Colon (tissue), 2 donors: Measurements from ENCODE around the gene HASPIN.

Source experiments
- FAIRE-seq: peaks from 2 replicates; lab custom pipeline; 2012; peaks lifted over from hg19 to GRCh38; lab: Jason Lieb, UNC
- donor health status: control.
- donor health status: control.

HASPIN gene

GRCh38 chr17:3723556-3724377 is at the start of gene HASPIN:
HASPIN (plus strand) TSS chr17:3723903; CDS start chr17:3723936, 33 bp downstream.
- no peak for FAIRE-seq

GRCh38 chr17:3675886-3676285 is 47.8 kb upstream of the HASPIN start:
- no peak for FAIRE-seq

GRCh38 chr17:3678095-3678820 is 45.4 kb upstream of the HASPIN start:
- FAIRE-seq, result no peak

GRCh38 chr17:3678821-3679530 is 44.7 kb upstream of the HASPIN start:
- no peak for FAIRE-seq

- FAIRE-seq, result no peak
Observed at GRCh38 chr17:3679531-3680126, 44.1 kb upstream of the HASPIN start.

- no peak for FAIRE-seq
Observed at GRCh38 chr17:3681057-3681456, 42.6 kb upstream of the HASPIN start.

- no peak for FAIRE-seq
Observed at GRCh38 chr17:3681565-3681964, 42.1 kb upstream of the HASPIN start.

GRCh38 chr17:3682033-3682432 is 41.7 kb upstream of the HASPIN start:
- no peak for FAIRE-seq

- no peak for FAIRE-seq
Observed at GRCh38 chr17:3683054-3683511, 40.6 kb upstream of the HASPIN start.

- no peak for FAIRE-seq
Observed at GRCh38 chr17:3685174-3685573, 38.5 kb upstream of the HASPIN start.

- no peak for FAIRE-seq
Observed at GRCh38 chr17:3688027-3688553, 35.6 kb upstream of the HASPIN start.

GRCh38 chr17:3688852-3689261 is 34.8 kb upstream of the HASPIN start:
- FAIRE-seq, result no peak

- no peak for FAIRE-seq
Observed at GRCh38 chr17:3689262-3690093, 34.2 kb upstream of the HASPIN start.

- FAIRE-seq, result no peak
Observed at GRCh38 chr17:3690094-3690715, 33.5 kb upstream of the HASPIN start.

- FAIRE-seq, result no peak
Observed at GRCh38 chr17:3691617-3692067, 32.1 kb upstream of the HASPIN start.

GRCh38 chr17:3692346-3692745 is 31.4 kb upstream of the HASPIN start:
- FAIRE-seq, result no peak

- no peak for FAIRE-seq
Observed at GRCh38 chr17:3693141-3693540, 30.6 kb upstream of the HASPIN start.

- FAIRE-seq, result no peak
Observed at GRCh38 chr17:3693829-3694231, 29.9 kb upstream of the HASPIN start.

- no peak for FAIRE-seq
Observed at GRCh38 chr17:3695129-3695722, 28.5 kb upstream of the HASPIN start.
